Kidney (tissue), 14 donors: ENCODE results near the gene CEP72. TPM values are rescaled to one million over a fixed set of nuclear protein-coding genes. Genes with fewer than 3 reads are reported as not detected.

ENCODE experiments used
- DNase-seq, 5 donors: peaks; one replicate each; pipeline ENCODE4 v3.0.0-alpha.2; 2013 to 2020
- FAIRE-seq: peaks from 2 replicates; lab custom pipeline; 2012; peaks lifted over from hg19 to GRCh38; lab: Jason Lieb, UNC
- H3K27ac ChIP-seq, 2 donors: one replicate each; pipeline ENCODE4 v1.7.0; 2013; ENCODE audit warnings: low read depth in 2 of 2, low read length in 2 of 2, inconsistent platforms in 1 of 2
- H3K27me3 ChIP-seq: one replicate; pipeline ENCODE4 v1.7.1; 2013; ENCODE audit warnings: low read length, inconsistent platforms; ENCODE audit not compliant: control insufficient read depth, insufficient read depth
- H3K36me3 ChIP-seq, 3 donors: one replicate each; pipeline versions ENCODE4 v1.7.0 to v1.7.1; 2013; ENCODE audit warnings: low read length in 3 of 3, control low read depth in 1 of 3, inconsistent platforms in 1 of 3; ENCODE audit not compliant: insufficient read depth in 3 of 3, control insufficient read depth in 2 of 3
- H3K4me1 ChIP-seq, 3 donors: one replicate each; pipeline versions ENCODE4 v1.7.0 to v1.7.1; 2013; ENCODE audit warnings: low read length in 3 of 3, inconsistent platforms in 1 of 3, low read depth in 1 of 3; ENCODE audit not compliant: control insufficient read depth in 2 of 3, insufficient read depth in 2 of 3
- H3K4me3 ChIP-seq, 3 donors: one replicate each; pipeline versions ENCODE4 v1.7.0 to v1.8.1; 2013; ENCODE audit warnings: low read length in 3 of 3, control low read depth in 1 of 3, inconsistent platforms in 1 of 3
- H3K9ac ChIP-seq, 3 donors: one replicate each; pipeline versions ENCODE4 v1.7.0 to v1.7.1; 2013; ENCODE audit warnings: low read length in 3 of 3, control low read depth in 1 of 3, inconsistent platforms in 1 of 3
- H3K9me3 ChIP-seq, 3 donors: one replicate each; pipeline versions ENCODE4 v1.7.0 to v1.7.1; 2013; ENCODE audit warnings: low read length in 3 of 3, control low read depth in 1 of 3, inconsistent platforms in 1 of 3; ENCODE audit not compliant: control insufficient read depth in 2 of 3, insufficient read depth in 1 of 3
- CTCF ChIP-seq: IDR thresholded peaks from 3 replicates; pipeline ENCODE4 v1.5.1; 2012; ENCODE audit warnings: mild to moderate bottlenecking, moderate library complexity, borderline replicate concordance; ENCODE audit not compliant: insufficient read depth; ENCODE audit errors: extremely low read depth
- intact Hi-C: fragments of 100-400 bp; cut with DNase I; formaldehyde crosslinking; loops from one replicate; pipeline ENCODE4 v1.11.1; 2022
- polyA plus RNA-seq: library from polyadenylated mRNA; stranded (reverse); fragments of 350-450 nt; fragmentation: Illumina TruSeq; extraction: RNeasy Lipid Tissue Mini Kit (QIAGEN cat#74804); gene quantifications from one replicate; pipeline ENCODE4 v1.2.3, GENCODE V29; 2014; ENCODE audit warnings: low read depth, low replicate concordance; ENCODE audit not compliant: insufficient read depth
- total RNA-seq: library from RNA; stranded (reverse); fragmentation: NEBNext Ultra II Directional; extraction: Animal tissue kit (Norgen Biotek cat#: 25700); gene quantifications from one replicate; pipeline ENCODE4 v1.2.1, GENCODE V29; 2021
- donor health status: control.
- donor health status: control.
- donor health status: control.
- donor health status: control.
- donor health status: control.
- donor health status: DM: yes; HTN: yes; CAD: no.
- donor health status: Normal renal cell carcinoma (clear cell type).

CEP72 gene
- total and polyA plus RNA-seq, 2 donors from 2014 or later: 1.1 to 7.8 TPM

GRCh38 chr5:569358-569867 is 42.7 kb upstream of the CEP72 start:
- intact Hi-C loops: no loop called here
- peaks cover 3% of the 10 kb centered on the region for H3K27me3 ChIP-seq
- no peak overlapping the region for H3K4me3 ChIP-seq
- H3K27ac ChIP-seq: no peak overlapping the region
- TF ChIP-seq CTCF: no peak
- FAIRE-seq (no peak), DNase-seq (peak in 1 of 5 donors; percentile 27)
- H3K9me3 ChIP-seq: no peaks in the 10 kb centered on the region
- H3K36me3 ChIP-seq: no peaks in the 10 kb centered on the region
- no peaks in the 10 kb centered on the region for H3K4me1 ChIP-seq
- no peak overlapping the region for H3K9ac ChIP-seq

- H3K36me3 ChIP-seq: no peaks in the 10 kb centered on the region
- H3K9ac ChIP-seq: no peak overlapping the region
- H3K9me3 ChIP-seq: no peaks in the 10 kb centered on the region
- no peak overlapping the region for H3K27ac ChIP-seq
- peaks cover 3% of the 10 kb centered on the region for H3K27me3 ChIP-seq
- no peaks in the 10 kb centered on the region for H3K4me1 ChIP-seq
- no peak overlapping the region for H3K4me3 ChIP-seq
- intact Hi-C loops: no loop called here
- FAIRE-seq (no peak), DNase-seq (peak in 2 of 5 donors; percentile 18 to 61)
- TF ChIP-seq CTCF: no peak
These were observed 42.2 kb upstream of the CEP72 start for GRCh38 chr5:569868-570361.

DNA sequence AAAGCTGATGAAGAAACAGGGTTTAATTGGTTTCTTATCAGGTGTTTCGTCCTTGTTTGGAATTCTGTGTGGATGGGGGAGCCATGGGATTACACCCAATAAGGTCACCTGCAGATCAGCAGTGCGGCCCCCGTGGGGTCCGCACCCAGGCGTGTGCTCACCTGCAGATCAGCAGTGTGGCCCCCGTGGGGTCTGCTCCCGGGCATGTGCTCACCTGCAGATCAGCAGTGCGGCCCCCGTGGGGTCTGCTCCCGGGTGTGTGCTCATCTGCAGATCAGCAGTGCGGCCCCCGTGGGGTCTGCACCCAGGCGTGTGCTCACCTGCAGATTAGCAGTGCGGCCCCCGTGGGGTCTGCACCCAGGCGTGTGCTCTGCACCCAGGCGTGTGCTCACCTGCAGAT is 41.7 kb upstream of the CEP72 start:
- DNase-seq (peak in 1 of 5 donors; percentile 20), FAIRE-seq (no peak)
- no peak overlapping the region for H3K9ac ChIP-seq
- intact Hi-C loops: no loop called here
- H3K9me3 ChIP-seq: peaks cover 0 to under 1% (median 0%) of the 10 kb centered on the region in 3 donors
- no peaks in the 10 kb centered on the region for H3K4me1 ChIP-seq
- no peak for TF ChIP-seq CTCF
- peaks cover 3% of the 10 kb centered on the region for H3K27me3 ChIP-seq
- no peaks in the 10 kb centered on the region for H3K36me3 ChIP-seq
- no peak overlapping the region for H3K27ac ChIP-seq
- H3K4me3 ChIP-seq: no peak overlapping the region

DNA sequence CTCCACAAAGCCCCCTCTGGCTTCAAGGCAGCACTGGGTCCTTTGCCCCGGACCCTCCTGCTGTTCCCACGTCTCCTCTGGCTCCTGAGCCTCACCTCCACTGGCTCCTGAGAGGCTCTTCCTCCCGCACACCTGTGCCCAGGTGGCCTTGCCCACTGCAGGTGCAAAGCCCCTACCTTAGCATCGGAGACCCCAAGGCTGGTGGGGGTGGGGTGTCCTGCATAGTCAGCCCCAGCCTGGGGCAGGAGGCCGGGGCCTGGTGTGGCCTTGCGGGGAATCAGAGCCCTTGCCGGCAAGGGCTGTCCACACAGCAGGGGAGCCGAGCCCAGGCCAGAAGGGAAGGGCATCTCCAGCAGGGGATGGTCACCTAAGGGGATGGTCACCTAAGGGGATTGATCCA is 41.3 kb upstream of the CEP72 start:
- Histone ChIP-seq H3K4me3 (no peak overlapping the region), H3K9ac (no peak overlapping the region), H3K27ac (no peak overlapping the region), H3K4me1 (no peaks in the 10 kb centered on the region), H3K36me3 (no peaks in the 10 kb centered on the region), H3K9me3 (peaks cover 0 to 2% (median 0%) of the 10 kb centered on the region in 3 donors), H3K27me3 (peaks cover 2% of the 10 kb centered on the region)
- DNase-seq (peak in 2 of 5 donors; percentile 20 to 58), FAIRE-seq (no peak)
- intact Hi-C loops: no loop called here
- no peak for TF ChIP-seq CTCF
